Muscle of arm (tissue), 12 donors: ENCODE data around the gene GARIN5A. TPM values are rescaled to one million over a fixed set of nuclear protein-coding genes. Genes with fewer than 3 reads are reported as not detected.
"Not testable (repeated sequence)": the region's sequence is repeated elsewhere in the genome, so short reads cannot be mapped to it uniquely, and the experiment has no call there.

Source experiments
- DNase-seq: peaks from one replicate; pipeline ENCODE4 v3.0.0-alpha.2; 2013
- polyA plus RNA-seq, 12 donors: library from polyadenylated mRNA; unstranded; fragments of 120-200 nt; gene quantifications; one replicate each; pipeline ENCODE4 v1.2.1, GENCODE V29; 2013; ENCODE audit not compliant: insufficient read length in 12 of 12

Gene GARIN5A
- polyA plus RNA-seq, 12 donors, result 2.4 to 6.8 (median 3.9) TPM; not detected in 2

GRCh38 chr19:50490411-50490811 lies 13.8 kb upstream of the GARIN5A start:
- DNase-seq, result no peak

- DNase-seq, result no peak
These were observed 12.9 kb upstream of the GARIN5A start for GRCh38 chr19:50489461-50490011.

GRCh38 chr19:50488389-50489194 lies 11.9 kb upstream of the GARIN5A start:
- no peak for DNase-seq

GRCh38 chr19:50486823-50487515 lies 10.3 kb upstream of the GARIN5A start:
- DNase-seq, result no peak

- DNase-seq, result no peak
These were observed 8.8 kb upstream of the GARIN5A start for GRCh38 chr19:50485284-50485955.

GRCh38 chr19:50482916-50483315 lies 6.3 kb upstream of the GARIN5A start:
- DNase-seq, result no peak

- DNase-seq, result no peak
These were observed 5.7 kb upstream of the GARIN5A start for GRCh38 chr19:50482271-50482855.

- DNase-seq, result no peak
These were observed 4.9 kb upstream of the GARIN5A start for GRCh38 chr19:50481351-50482149.

- DNase-seq, result no peak
These were observed 3.8 kb upstream of the GARIN5A start for GRCh38 chr19:50480281-50481111.

- no peak for DNase-seq
These were observed 3.2 kb upstream of the GARIN5A start for GRCh38 chr19:50479761-50480251.

GRCh38 chr19:50478901-50479715 lies 2.5 kb upstream of the GARIN5A start:
- DNase-seq, result no peak

GRCh38 chr19:50477751-50478515 lies 1.3 kb upstream of the GARIN5A start:
- no peak for DNase-seq

- no peak for DNase-seq
These were observed 225 bp upstream of the GARIN5A start for GRCh38 chr19:50476907-50477238.

GRCh38 chr19:50475736-50476223 lies 868 bp downstream of the GARIN5A start:
- no peak for DNase-seq

GRCh38 chr19:50475101-50475568 lies 1.5 kb downstream of the GARIN5A start:
- DNase-seq, result no peak

GRCh38 chr19:50473336-50473735 lies 3.3 kb downstream of the GARIN5A start:
- not testable (repeated sequence) for DNase-seq

GRCh38 chr19:50468818-50469217 lies 7.8 kb downstream of the GARIN5A start:
- no peak for DNase-seq

- no peak for DNase-seq
These were observed 9.1 kb downstream of the GARIN5A start for GRCh38 chr19:50467566-50467965.
